A549 (cell line): ENCODE data around the gene HTRA3.

ENCODE experiments used
- MAFK ChIP-seq: fragments of 450-650 bp; IDR thresholded peaks from 2 replicates; pipeline ENCODE4 v1.6.1; 2014; ENCODE audit not compliant: partially characterized antibody
- MYC ChIP-seq: IDR thresholded peaks from 2 replicates; pipeline ENCODE4 v1.6.1; 2012; ENCODE audit warnings: mild to moderate bottlenecking, inconsistent platforms, low read length, improper control_type of control experiment, borderline replicate concordance
- NFE2L2 ChIP-seq: fragments of 150-350 bp; conservative IDR thresholded peaks from 2 replicates; pipeline ENCODE4 v1.6.1; 2014; ENCODE audit warnings: low read length
- NR3C1 ChIP-seq: fragments of >200 bp; sonication (Bioruptor Twin); formaldehyde crosslinking; IDR thresholded peaks from 3 replicates; pipeline ENCODE4 v1.6.1; 2017
- POLR2A ChIP-seq: IDR thresholded peaks from 2 replicates; pipeline ENCODE4 v1.6.1; 2012; ENCODE audit warnings: mild to moderate bottlenecking, low read length
- POLR2AphosphoS2 ChIP-seq: conservative IDR thresholded peaks from 2 replicates; pipeline ENCODE4 v1.6.1; 2012; ENCODE audit warnings: low read length, improper control_type of control experiment, inconsistent platforms
- RCOR1 ChIP-seq: fragments of 150-350 bp; IDR thresholded peaks from 2 replicates; pipeline ENCODE4 v1.6.1; 2014; ENCODE audit warnings: antibody characterized with exemption, low read length, low read depth
- TFCP2L1 ChIP-seq: fragments of 250-450 bp; sonication (Bioruptor Pico); IDR thresholded peaks from 2 replicates; pipeline ENCODE4 v1.5.0; 2021; ENCODE audit warnings: mild to moderate bottlenecking
- TP53 ChIP-seq: fragments of 250-450 bp; sonication (Bioruptor Pico); IDR thresholded peaks from 2 replicates; pipeline ENCODE4 v1.5.0; 2021; ENCODE audit warnings: mild to moderate bottlenecking, moderate library complexity
- TF ChIP-seq, protein P1 (sequence below): fragments of >200 bp; sonication (Bioruptor Twin); formaldehyde crosslinking; IDR thresholded peaks from 3 replicates; pipeline ENCODE4 v1.5.1; 2016
- TF ChIP-seq, protein P2 (sequence below): IDR thresholded peaks from 2 replicates; pipeline ENCODE4 v1.6.1; 2012
- TF ChIP-seq, protein P3 (sequence below): fragments of 200-600 bp; sonication (generic); IDR thresholded peaks from 2 replicates; pipeline ENCODE4 v1.6.1; 2016; ENCODE audit warnings: antibody characterized with exemption, mild to moderate bottlenecking, moderate library complexity

DNA sequence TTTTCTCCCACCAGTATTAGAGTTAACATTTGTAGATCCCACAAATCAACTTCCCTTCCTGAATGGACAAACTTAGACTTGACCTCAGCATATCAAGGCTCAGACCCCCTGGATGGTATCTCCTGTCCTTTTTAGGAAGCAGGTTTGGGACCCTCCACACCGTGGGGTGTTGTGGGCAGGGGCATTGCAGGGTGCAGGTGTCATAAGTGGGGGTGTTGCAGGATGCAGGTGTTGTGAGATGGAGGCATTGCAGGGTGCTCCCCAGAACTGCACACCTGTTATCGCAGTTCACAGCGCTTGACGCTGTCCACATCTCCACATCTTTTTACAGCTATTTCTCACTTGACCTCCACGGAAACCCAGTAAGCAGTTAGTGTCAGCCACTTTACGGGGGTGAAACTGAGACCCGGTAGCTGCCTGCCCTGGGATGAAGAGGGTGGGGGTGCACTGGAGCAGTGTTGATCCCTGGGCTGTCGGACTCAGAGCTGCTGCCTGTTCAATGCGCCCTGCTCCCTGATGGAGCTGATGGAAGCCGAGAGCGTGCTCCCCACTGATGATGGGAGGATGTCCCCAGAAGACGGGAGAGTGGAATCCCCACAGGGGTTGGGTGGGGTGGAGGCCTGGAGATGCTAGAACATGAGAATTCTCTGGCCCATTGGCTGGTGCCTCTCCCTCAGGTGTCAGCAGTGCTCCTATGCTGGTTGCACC is 45.1 kb upstream of the HTRA3 start:
- no peak for TF ChIP-seq NR3C1
- no peak for TF ChIP-seq POLR2AphosphoS2
- TF ChIP-seq RCOR1: no peak
- TF ChIP-seq, protein P1, sequence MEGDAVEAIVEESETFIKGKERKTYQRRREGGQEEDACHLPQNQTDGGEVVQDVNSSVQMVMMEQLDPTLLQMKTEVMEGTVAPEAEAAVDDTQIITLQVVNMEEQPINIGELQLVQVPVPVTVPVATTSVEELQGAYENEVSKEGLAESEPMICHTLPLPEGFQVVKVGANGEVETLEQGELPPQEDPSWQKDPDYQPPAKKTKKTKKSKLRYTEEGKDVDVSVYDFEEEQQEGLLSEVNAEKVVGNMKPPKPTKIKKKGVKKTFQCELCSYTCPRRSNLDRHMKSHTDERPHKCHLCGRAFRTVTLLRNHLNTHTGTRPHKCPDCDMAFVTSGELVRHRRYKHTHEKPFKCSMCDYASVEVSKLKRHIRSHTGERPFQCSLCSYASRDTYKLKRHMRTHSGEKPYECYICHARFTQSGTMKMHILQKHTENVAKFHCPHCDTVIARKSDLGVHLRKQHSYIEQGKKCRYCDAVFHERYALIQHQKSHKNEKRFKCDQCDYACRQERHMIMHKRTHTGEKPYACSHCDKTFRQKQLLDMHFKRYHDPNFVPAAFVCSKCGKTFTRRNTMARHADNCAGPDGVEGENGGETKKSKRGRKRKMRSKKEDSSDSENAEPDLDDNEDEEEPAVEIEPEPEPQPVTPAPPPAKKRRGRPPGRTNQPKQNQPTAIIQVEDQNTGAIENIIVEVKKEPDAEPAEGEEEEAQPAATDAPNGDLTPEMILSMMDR: no peak
- TF ChIP-seq POLR2A: no peak
- TF ChIP-seq TFCP2L1 (CRISPR knock-in tag): no peak
- no peak for TF ChIP-seq TP53 (CRISPR knock-in tag)
- no peak for TF ChIP-seq MAFK
- TF ChIP-seq NFE2L2: no peak
- TF ChIP-seq, protein P2, sequence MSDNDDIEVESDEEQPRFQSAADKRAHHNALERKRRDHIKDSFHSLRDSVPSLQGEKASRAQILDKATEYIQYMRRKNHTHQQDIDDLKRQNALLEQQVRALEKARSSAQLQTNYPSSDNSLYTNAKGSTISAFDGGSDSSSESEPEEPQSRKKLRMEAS: no peak
- TF ChIP-seq, protein P3, sequence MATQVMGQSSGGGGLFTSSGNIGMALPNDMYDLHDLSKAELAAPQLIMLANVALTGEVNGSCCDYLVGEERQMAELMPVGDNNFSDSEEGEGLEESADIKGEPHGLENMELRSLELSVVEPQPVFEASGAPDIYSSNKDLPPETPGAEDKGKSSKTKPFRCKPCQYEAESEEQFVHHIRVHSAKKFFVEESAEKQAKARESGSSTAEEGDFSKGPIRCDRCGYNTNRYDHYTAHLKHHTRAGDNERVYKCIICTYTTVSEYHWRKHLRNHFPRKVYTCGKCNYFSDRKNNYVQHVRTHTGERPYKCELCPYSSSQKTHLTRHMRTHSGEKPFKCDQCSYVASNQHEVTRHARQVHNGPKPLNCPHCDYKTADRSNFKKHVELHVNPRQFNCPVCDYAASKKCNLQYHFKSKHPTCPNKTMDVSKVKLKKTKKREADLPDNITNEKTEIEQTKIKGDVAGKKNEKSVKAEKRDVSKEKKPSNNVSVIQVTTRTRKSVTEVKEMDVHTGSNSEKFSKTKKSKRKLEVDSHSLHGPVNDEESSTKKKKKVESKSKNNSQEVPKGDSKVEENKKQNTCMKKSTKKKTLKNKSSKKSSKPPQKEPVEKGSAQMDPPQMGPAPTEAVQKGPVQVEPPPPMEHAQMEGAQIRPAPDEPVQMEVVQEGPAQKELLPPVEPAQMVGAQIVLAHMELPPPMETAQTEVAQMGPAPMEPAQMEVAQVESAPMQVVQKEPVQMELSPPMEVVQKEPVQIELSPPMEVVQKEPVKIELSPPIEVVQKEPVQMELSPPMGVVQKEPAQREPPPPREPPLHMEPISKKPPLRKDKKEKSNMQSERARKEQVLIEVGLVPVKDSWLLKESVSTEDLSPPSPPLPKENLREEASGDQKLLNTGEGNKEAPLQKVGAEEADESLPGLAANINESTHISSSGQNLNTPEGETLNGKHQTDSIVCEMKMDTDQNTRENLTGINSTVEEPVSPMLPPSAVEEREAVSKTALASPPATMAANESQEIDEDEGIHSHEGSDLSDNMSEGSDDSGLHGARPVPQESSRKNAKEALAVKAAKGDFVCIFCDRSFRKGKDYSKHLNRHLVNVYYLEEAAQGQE: no peak
- no peak for TF ChIP-seq MYC
